ENCODE results near the gene CYP4F22. TPM values are rescaled to one million over a fixed set of nuclear protein-coding genes. Genes with fewer than 3 reads are reported as not detected.

CYP4F22 gene
- total RNA-seq (2014; rRNA removed; shearing (Covaris generic)), result not detected in 2 replicates
- total RNA-seq (2022), result not detected in 2 replicates
- not detected for Bru-seq, nascent RNA
- percentile 4 among the genes with signal in this experiment for BruChase-seq, experiment 1, labeled RNA remaining after a 6-hour chase
- not detected for BruChase-seq, experiment 2, labeled RNA remaining after a 2-hour chase
- long read RNA-seq, result 0 reads

- no TSS peak for BruUV-seq (replicated peaks)
These were observed at the start of gene CYP4F22 for GRCh38 chr19:15508035-15508710. CYP4F22 (plus strand) TSS chr19:15508525; CDS start chr19:15525337, 16,812 bp downstream.

DNA sequence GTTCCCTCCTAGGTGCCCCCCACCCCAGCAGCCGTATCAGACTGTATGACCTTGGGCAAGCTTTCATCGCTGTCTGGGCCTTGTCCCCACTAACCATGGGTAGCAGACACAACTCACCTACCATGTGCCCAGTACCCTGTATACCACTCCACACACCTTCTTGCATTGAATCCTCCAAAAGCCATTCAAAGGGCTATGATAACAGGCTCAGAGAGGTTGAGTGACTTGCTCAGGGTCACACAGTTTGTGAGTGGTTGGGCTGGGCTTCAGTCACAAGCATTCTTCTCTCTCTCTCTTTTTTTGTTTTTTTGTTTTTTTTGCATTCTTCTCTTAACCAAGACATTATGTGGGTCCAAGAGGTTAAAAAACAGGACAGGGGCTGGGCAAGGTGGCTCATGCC lies 46.6 kb upstream of the CYP4F22 start:
- intact Hi-C loops (cut with micrococcal nuclease; ENCODE audit: unreplicated experiment), result loop anchor here (10.0 kb wide), 1 partner anchor 93 kb away; no protein-coding TSS in a partner anchor
- no TSS peak for BruUV-seq (replicated peaks)

More at GRCh38 chr19:15508035-15508710, at the start of gene CYP4F22:
- no peak for TF ChIP-seq EZH2phosphoT487 (IDR thresholded peaks at IDR 0.05; ENCODE audit: borderline replicate concordance, low read depth, low read length)
- TF ChIP-seq, protein P1, sequence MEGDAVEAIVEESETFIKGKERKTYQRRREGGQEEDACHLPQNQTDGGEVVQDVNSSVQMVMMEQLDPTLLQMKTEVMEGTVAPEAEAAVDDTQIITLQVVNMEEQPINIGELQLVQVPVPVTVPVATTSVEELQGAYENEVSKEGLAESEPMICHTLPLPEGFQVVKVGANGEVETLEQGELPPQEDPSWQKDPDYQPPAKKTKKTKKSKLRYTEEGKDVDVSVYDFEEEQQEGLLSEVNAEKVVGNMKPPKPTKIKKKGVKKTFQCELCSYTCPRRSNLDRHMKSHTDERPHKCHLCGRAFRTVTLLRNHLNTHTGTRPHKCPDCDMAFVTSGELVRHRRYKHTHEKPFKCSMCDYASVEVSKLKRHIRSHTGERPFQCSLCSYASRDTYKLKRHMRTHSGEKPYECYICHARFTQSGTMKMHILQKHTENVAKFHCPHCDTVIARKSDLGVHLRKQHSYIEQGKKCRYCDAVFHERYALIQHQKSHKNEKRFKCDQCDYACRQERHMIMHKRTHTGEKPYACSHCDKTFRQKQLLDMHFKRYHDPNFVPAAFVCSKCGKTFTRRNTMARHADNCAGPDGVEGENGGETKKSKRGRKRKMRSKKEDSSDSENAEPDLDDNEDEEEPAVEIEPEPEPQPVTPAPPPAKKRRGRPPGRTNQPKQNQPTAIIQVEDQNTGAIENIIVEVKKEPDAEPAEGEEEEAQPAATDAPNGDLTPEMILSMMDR (conservative IDR thresholded peaks at IDR 0.05; ENCODE audit: low read length), result no peak
- Histone ChIP-seq H3K9me2 (ENCODE audit: insufficient read depth, low read length) (no peaks in the 10 kb centered on the region), H4K20me1 (ENCODE audit: insufficient read depth, low read length) (no peaks in the 10 kb centered on the region), H3K79me2 (ENCODE audit: insufficient read depth, low read depth, low read length) (no peaks in the 10 kb centered on the region), H3K9me3 (ENCODE audit: low read length) (no peaks in the 10 kb centered on the region), H3K36me3 (ENCODE audit: insufficient read depth, low read length) (no peaks in the 10 kb centered on the region), H2AFZ (ENCODE audit: low read length) (no peak within 1 kb of the TSS), H3K4me2 (ENCODE audit: low read length) (no peak within 1 kb of the TSS), H3K4me3 (ENCODE audit: low read depth, low read length, poor library complexity, severe bottlenecking) (no peak within 1 kb of the TSS), H3K27ac (ENCODE audit: low read depth, low read length, poor library complexity, severe bottlenecking) (no peak within 1 kb of the TSS), H3K4me1 (ENCODE audit: insufficient read depth, low read length, poor library complexity, severe bottlenecking) (no peaks in the 10 kb centered on the region)
- ChIA-PET CTCF (ENCODE audit: unreplicated experiment) (no interaction called here), POLR2A (no interaction called here)
- no peak for DNase-seq (ENCODE audit: low spot score)
- intact Hi-C loops (cut with micrococcal nuclease; ENCODE audit: unreplicated experiment), result no loop called here

More for the DNA sequence above, 46.6 kb upstream of the CYP4F22 start:
- no peak overlapping the region for H3K4me2 ChIP-seq (ENCODE audit: low read length)
- H3K9me3 ChIP-seq (ENCODE audit: low read length), result no peaks in the 10 kb centered on the region
- no peak overlapping the region for H2AFZ ChIP-seq (ENCODE audit: low read length)
- no peaks in the 10 kb centered on the region for H4K20me1 ChIP-seq (ENCODE audit: insufficient read depth, low read length)
- DNase-seq (ENCODE audit: low spot score), result no peak
- ChIA-PET POLR2A (no interaction called here), CTCF (ENCODE audit: unreplicated experiment) (no interaction called here)
- peaks cover 12% of the 10 kb centered on the region; the same call in 1 of the 2 replicates for H3K79me2 ChIP-seq (ENCODE audit: insufficient read depth, low read depth, low read length)
- peaks cover 41% of the 10 kb centered on the region for H3K36me3 ChIP-seq (ENCODE audit: insufficient read depth, low read length)
- peaks cover 24% of the 10 kb centered on the region for H3K4me1 ChIP-seq (ENCODE audit: insufficient read depth, low read length, poor library complexity, severe bottlenecking)
- no peak overlapping the region for H3K4me3 ChIP-seq (ENCODE audit: low read depth, low read length, poor library complexity, severe bottlenecking)
- TF ChIP-seq, protein P1 (conservative IDR thresholded peaks at IDR 0.05; ENCODE audit: low read length), result no peak
- TF ChIP-seq EZH2phosphoT487 (IDR thresholded peaks at IDR 0.05; ENCODE audit: borderline replicate concordance, low read depth, low read length), result no peak
- H3K27ac ChIP-seq (ENCODE audit: low read depth, low read length, poor library complexity, severe bottlenecking), result no peak overlapping the region
- no peaks in the 10 kb centered on the region for H3K9me2 ChIP-seq (ENCODE audit: insufficient read depth, low read length)
